Measurements from ENCODE around the gene AK2. TPM values are rescaled to one million over a fixed set of nuclear protein-coding genes. Genes with fewer than 3 reads are reported as not detected.
A peak's percentile ranks its signal among the peaks of the same experiment; 100 is the strongest.
"Not testable (repeated sequence)": the region's sequence is repeated elsewhere in the genome, so short reads cannot be mapped to it uniquely, and the experiment has no call there.

AK2 gene
- total RNA-seq, 1 donor from 2014 or later: 54.6 TPM

DNA sequence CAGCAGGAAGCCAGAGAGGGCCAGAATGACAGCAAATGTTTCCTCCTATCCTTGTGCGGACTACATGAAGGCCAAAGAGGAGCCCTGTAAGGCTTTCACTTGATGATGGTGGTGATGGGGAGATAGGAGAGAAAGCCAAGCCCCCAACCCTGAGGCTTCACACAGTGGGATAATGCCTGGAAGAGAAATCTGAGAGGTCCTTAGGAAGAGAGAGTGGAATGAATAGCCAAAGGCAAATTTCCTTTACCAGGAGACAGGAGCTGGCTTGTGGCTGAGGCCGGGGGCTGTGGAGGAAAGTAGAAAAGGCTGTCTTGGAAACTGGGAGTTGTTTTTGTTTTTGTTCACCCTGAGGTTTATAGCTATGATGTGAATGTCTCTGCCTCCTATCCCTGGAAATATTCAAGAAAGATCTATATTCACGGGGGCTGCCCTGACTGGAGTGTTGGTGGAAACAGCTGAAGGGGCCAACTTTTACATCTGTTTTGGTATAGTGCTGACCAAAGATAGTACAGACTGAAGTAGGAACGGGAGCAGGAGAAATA lies 59.1 kb downstream of the AK2 start:
- DNase-seq (ENCODE audit: low read depth in 2 of 2): no peak

DNA sequence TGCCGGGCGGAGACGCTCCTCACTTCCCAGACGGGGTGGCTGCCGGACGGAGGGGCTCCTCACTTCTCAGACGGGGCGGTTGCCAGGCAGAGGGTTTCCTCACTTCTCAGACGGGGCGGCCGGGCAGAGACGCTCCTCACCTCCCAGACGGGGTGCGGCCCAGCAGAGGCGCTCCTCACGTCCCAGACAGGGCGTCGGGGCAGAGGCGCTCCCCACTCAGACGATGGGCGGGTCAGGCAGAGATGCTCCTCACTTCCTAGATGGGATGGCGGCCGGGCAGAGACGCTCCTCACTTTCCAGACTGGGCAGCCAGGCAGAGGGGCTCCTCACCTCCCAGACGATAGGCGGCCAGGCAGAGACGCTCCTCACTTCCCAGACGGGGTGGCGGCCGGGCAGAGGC lies 61.6 kb downstream of the AK2 start:
- DNase-seq (ENCODE audit: low read depth in 2 of 2): not testable (repeated sequence)

DNA sequence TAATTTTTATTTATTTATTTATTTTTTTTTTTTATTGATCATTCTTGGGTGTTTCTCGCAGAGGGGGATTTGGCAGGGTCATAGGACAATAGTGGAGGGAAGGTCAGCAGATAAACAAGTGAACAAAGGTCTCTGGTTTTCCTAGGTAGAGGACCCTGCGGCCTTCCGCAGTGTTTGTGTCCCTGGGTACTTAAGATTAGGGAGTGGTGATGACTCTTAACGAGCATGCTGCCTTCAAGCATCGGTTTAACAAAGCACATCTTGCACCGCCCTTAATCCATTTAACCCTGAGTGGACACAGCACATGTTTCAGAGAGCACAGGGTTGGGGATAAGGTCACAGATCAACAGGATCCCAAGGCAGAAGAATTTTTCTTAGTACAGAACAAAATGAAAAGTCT lies 63.2 kb downstream of the AK2 start:
- DNase-seq (ENCODE audit: low read depth in 2 of 2): not testable (repeated sequence)

DNA sequence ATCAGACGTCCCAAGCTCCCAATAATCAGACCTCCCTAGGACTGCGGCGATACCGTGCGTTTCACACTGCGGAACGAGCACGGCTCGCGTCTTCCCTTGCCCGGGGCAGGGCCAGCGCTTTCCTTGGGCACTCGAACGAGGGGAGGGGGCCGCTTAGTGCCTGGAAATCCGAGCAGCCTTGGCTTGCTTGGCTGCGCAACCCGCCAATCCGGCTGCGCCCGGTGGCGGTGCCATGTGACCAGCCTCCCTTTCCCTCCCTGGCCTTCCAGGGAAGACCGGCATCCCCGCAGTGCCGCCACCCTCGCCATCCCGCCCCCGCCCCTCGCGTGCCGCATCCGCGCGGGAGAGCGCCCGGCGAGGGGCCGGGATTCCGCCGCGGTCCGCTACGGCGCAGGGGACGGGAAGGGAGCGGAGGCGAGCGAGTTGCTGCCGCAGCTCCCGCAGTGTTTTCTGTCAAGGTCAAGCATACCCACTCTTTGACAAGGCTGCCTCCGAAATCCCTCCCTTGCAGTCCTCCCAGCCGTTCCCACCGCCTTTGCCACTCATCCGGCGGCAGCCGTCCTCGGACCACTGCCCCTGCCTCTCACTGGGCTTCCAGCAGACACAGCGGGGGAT lies 63.8 kb downstream of the AK2 start:
- DNase-seq (ENCODE audit: low read depth in 2 of 2): peak; percentile 60 to 76

DNA sequence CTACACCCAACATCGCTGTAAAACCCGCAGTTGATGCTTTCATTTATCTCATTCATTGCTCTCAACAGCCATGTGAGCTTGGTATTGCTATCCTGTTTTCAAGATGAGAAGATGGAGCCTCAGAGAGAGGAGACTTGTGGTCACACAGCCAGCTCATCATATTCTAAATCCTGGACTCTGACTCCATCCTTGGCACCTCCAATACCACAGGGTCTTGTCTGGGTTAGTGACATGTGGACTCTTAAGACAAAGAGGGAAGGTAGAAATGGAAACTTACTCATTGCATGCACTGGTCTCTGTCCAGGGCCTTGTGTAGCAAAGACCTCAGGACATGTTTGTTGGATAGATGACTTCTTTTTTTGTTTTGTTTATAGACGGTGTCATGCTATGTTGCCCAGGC lies 65.1 kb downstream of the AK2 start:
- no peak for DNase-seq (ENCODE audit: low read depth in 2 of 2)

DNA sequence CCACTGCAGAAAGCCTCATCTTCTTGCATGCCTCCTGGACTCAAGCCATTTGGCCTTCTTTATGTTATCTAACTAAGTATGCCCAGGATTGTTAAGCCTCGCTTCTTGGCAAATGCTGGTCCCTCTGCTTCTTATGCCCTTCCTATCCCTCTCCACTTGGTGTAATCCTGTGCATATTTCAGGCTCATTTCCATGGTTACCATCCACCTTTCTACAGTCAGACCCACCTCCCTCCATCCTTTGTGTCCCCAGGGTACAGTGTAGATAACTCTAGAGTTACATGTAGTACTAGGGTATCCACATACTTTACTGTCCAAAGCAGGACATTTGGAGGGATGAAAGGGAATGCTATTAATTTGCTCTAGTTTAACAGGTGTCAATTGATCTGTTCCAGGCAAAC lies 65.5 kb downstream of the AK2 start:
- DNase-seq (ENCODE audit: low read depth in 2 of 2): no peak

DNA sequence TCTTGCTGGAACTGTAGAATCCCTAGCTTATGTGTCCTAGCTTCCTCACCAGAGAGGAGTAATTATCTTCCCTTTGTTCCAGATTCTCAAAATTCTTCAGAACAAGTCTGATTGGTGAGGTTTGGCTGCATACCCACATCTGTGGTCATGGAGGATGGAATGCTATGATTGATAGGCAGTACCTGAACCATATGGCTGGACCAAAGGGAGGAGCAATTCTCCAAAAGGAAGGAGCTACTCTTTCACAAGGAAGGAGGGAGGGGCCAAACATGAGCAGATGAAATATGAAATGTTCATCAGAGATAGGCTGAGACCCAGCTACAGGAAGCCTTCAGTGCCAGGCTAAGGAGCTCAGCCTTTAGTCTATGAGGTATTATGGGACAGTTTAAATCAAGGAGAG lies 67.1 kb downstream of the AK2 start:
- no peak for DNase-seq (ENCODE audit: low read depth in 2 of 2)

DNA sequence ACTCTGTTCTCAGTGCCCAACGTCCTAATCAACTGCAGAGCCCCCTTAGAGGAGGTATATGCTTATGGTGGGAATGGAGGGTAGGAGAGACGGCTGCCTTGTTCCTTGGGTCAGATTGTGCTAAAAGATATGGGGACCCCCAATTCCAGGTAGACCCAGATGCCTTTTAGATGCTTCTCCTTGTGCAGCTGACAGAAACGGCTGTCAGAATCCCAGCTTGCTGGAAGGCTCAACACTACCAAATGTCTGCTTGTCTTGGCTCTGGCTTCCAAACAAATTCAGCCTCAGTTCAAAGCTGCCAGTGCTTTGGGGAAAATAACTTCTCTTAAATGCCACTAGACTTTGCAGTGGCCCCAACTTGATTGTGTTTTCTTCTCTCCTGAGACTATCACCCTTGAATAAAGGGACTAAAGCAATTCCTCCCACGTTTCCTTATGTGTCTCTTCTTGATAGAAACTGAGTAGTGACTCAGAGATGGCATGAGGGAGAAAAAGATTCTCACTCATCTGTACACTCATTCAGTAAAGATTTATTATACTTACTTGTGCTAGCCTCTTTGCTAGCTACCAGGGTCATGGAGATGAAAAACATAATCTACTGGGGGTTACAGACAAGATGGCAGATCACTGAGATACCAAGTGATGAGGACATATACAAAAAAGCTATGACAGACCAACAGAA lies 68.7 kb downstream of the AK2 start:
- no peak for DNase-seq (ENCODE audit: low read depth in 2 of 2)

DNA sequence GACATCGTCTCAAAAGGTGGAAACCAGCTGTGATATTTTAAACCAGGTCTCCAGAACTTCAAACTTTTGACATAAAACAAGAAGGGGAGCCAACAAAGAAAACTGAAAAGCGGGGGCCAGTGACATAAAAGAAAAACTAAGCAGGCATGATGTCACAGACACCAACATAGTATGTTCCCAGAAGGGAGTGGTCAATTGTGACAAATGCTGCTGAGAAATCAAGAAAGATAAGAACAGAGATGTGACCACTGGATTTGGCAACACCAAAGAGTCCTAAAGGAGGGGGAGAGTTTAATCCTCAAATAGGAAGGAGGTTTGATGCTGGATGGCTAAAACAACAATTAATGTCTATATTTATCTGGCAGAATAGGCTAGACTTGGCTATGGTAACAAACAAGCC lies 69.8 kb downstream of the AK2 start:
- DNase-seq (ENCODE audit: low read depth in 2 of 2): no peak

DNA sequence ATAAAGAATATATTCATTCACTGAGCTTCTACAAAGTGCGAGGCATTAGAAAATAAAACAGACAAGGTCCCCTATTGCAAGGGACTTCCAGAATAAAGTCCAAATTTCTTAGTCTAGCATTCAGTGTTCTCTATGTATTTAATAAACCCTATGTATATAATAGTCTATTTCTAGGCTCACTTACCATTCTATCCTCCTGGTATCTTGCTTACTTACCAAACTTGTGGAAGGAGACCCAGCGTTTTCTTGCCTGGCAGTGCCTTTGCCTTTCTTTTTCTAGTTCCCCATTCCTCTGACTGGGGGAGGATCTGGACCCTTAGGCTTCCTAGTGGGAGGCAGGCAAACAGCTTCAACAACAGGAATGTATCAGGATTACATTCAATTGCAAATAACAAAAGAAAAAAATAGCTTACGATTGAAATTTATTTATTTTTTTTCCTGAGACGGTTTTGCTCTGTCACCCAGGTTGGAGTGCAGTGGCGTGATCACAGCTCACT lies 71.4 kb downstream of the AK2 start:
- no peak for DNase-seq (ENCODE audit: low read depth in 2 of 2)

DNA sequence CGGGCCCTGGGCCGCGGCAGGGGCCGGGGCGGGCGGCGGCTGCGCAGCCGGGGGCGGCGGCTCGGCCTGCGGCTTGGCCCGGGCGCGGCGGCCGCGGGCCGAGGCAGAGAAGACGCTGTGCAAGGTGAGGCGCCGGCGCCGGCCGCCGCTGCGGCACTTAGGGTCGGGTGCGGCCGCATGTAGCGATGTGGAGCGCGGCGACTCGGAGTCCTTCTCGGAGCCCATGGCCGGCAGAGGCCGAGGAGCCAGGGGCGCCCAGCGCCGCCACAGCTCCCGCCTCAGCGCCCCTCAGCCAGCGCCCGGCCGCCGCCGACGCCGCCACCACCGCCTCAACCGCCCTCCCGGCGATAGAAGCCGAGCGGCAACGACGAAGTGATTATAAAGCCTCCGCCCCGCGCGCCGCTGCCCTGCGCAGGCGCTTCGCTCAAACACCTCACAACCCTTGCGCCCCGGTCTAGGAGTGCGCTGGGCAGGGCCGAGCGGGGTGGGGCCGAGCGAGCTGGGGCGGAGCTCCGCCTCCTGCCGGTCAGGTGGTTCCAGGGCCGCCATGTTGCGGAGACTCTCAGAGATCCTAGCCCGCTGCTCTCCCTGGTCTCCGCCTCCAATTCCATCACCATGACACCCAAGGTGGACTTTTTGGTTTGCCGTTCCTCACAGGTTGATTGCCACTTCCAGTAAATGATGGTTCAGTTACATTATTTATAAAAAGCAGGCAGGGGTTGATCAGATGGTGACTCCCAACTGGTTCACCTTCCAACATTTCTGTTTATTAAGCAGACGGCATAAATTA lies 72.0 kb downstream of the AK2 start, which contains the start of gene RNF19B:
Gene RNF19B, minus strand, starts transcription at position 349 of the 790 bp plus-strand sequence. Its CDS starts 124 bp downstream, at position 225.
- peak; percentile 96 for DNase-seq (ENCODE audit: low read depth in 2 of 2)

DNA sequence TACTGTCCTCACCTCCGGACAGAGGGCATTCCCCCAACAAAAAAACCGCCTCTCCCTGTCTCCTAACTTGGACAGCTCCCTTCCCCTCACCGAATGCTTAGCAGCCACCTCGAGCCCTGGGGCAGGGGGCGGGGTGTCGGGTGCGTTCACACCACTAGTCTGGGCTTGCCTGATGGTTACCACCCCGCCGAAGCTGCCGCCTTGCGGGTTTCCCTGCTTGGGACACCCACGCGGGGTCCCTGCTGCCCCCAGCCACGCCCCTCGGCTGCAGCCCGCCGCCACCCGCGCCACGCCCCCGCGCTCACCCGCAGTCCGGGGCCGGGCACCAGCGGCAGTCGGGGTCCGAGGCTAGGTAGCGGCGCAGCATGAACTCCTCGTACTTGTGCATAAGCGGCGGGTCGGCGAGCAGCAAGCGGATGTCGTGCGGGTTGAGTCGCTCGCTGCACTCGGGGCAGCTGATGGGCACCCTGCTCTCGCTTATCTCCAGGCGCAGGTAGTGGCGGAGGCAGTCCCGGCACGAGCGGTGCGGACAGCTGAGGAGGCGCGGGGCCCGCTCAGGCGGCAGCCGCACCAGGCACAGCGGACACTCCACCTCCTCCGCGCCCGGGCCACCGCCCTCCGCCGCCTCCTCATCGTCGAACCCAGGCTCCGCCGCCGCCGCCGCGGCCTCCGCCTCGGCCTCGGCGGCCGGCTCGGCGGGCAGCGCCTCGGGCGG lies 72.8 kb downstream of the AK2 start:
- DNase-seq (ENCODE audit: low read depth in 2 of 2): peak; percentile 54 to 60

DNA sequence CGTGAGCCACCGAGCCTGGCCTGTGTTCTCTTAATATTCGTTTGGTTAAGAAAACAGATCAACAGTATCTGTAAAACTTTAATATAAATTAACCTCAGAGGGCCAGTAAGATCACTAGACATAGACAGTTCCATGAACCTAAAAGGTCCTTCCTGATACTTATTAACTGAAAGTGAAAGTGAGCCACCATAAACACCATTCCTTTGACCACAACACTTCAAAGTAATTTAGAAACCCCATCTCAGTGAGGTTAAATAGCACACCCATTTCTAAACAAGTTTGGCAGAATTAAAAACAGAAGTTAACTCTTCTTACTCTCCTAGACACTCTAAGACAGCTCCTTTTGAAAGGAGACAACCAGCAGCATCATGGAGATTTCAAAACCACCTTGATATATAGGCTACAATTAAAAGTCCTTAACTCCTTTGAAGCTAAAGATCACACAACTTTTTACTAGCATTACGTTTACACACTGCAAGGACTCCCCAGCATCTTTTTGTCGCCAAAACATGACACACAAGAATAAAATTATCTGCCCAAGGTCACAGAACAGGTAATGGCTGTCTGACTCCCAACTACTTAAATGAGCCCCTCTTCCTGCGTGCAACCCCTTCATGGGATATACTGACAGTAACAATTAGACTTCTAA lies 74.3 kb downstream of the AK2 start:
- DNase-seq (ENCODE audit: low read depth in 2 of 2): peak; percentile 48 to 53

DNA sequence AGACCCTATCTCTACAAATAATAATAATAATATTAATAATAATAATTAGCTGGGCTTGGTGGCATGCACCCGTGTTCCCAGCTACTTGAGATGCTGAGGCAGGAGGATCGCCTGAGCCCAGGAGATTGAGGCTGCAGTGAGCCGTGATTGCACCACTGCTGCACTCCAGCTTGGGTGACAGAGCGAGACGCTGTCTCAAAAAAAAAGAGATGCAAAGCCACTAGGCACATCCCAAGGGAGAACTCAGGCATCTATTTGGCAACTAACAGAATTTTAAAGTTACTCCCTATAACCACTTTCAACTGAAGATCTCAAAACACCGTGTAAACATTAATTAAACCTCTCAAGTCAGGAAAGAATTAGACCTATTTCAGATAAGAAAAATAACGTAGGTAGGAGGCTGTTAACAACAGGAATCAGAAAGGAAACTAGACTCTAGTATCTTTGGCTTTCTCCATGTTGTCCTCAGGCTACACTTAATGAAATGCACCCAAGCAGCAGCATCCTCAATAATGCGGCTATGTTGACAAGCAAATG lies 75.8 kb downstream of the AK2 start:
- no peak for DNase-seq (ENCODE audit: low read depth in 2 of 2)

DNA sequence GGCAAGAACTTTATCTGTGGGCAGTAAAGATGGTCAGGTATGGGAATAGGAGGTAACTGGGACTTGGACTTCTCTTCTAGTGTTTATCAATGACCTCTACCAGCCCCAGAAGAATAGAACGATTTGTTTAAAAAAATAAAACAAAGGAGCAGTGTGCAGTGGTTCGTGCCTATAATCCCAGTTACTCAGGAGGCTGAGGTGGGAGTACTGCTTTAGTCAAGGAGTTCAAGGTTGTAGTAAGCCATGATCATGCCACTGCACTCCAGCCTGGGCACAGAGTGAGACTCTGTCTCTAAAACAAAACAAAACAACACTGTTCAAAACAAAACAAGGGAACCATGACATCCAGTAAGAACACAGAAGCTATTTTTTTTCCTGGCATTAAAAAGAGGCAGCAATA lies 76.3 kb downstream of the AK2 start:
- no peak for DNase-seq (ENCODE audit: low read depth in 2 of 2)

DNA sequence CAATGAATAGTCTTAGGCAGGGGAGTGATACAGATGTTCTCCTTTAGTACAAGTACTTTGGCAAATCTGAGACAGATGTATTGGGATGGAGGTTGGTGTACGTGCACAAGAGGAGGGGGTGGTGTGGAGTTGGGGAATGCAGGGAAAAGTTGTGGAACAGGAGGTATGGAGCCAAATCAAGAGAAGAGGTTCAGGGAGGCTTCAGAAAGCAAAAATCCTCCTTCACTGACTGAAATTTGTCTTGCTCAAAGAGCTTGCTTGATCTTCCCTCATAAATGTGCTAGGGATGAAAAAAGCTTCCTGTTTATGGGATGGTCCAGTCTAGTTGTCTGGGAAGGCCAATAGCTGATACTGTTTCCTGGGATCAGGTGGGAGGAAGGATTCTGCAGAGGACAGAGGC lies 77.9 kb downstream of the AK2 start:
- no peak for DNase-seq (ENCODE audit: low read depth in 2 of 2)

All from lung microvascular endothelial cell (primary cell).